ENCODE results near the gene FAM177A1.
"Not testable (repeated sequence)": the region's sequence is repeated elsewhere in the genome, so short reads cannot be mapped to it uniquely, and the experiment has no call there.

The FAM177A1 gene

GRCh38 chr14:35088514-35088913, 42.4 kb downstream of the FAM177A1 start:
- Histone ChIP-seq H3K27me3 (ENCODE audit: control insufficient read depth, insufficient read depth, low read length) (no peaks in the 10 kb centered on the region), H3K4me3 (ENCODE audit: low read length) (no peak overlapping the region), H3K27ac (ENCODE audit: low read length) (no peak overlapping the region), H3K4me1 (ENCODE audit: control insufficient read depth, insufficient read depth, low read length) (no peaks in the 10 kb centered on the region), H3K9me3 (ENCODE audit: control insufficient read depth, insufficient read depth, low read length) (no peaks in the 10 kb centered on the region), H3K36me3 (ENCODE audit: control insufficient read depth, insufficient read depth, low read length) (no peaks in the 10 kb centered on the region; the same call in 1 of the 2 replicates)
- no CpG with 5 or more reads among the region's 2 CpGs for WGBS (ENCODE audit: insufficient coverage, insufficient read length)
- DNase-seq (ENCODE audit: low read depth, low spot score): no peak

GRCh38 chr14:35094645-35095044, 48.6 kb downstream of the FAM177A1 start:
- H3K4me1 ChIP-seq (ENCODE audit: control insufficient read depth, insufficient read depth, low read length); H3K4me3 ChIP-seq (ENCODE audit: low read length); H3K27ac ChIP-seq (ENCODE audit: low read length); H3K9me3 ChIP-seq (ENCODE audit: control insufficient read depth, insufficient read depth, low read length); H3K27me3 ChIP-seq (ENCODE audit: control insufficient read depth, insufficient read depth, low read length); DNase-seq (ENCODE audit: low read depth, low spot score); H3K36me3 ChIP-seq (ENCODE audit: control insufficient read depth, insufficient read depth, low read length): not testable (repeated sequence)
- WGBS (ENCODE audit: insufficient coverage, insufficient read length): no CpG with 5 or more reads among the region's 6 CpGs

GRCh38 chr14:35107866-35108265, 61.8 kb downstream of the FAM177A1 start:
- no peaks in the 10 kb centered on the region; the same call in 1 of the 2 replicates for H3K36me3 ChIP-seq (ENCODE audit: control insufficient read depth, insufficient read depth, low read length)
- no peak for DNase-seq (ENCODE audit: low read depth, low spot score)
- no peak overlapping the region for H3K27ac ChIP-seq (ENCODE audit: low read length)
- H3K4me1 ChIP-seq (ENCODE audit: control insufficient read depth, insufficient read depth, low read length): no peaks in the 10 kb centered on the region
- H3K4me3 ChIP-seq (ENCODE audit: low read length): no peak overlapping the region
- no peaks in the 10 kb centered on the region for H3K27me3 ChIP-seq (ENCODE audit: control insufficient read depth, insufficient read depth, low read length)
- no peaks in the 10 kb centered on the region; the same call in 1 of the 2 replicates for H3K9me3 ChIP-seq (ENCODE audit: control insufficient read depth, insufficient read depth, low read length)

GRCh38 chr14:35112641-35113040, 66.6 kb downstream of the FAM177A1 start:
- DNase-seq (ENCODE audit: low read depth, low spot score): no peak
- H3K4me1 ChIP-seq (ENCODE audit: control insufficient read depth, insufficient read depth, low read length): peaks cover 1% of the 10 kb centered on the region; the same call in 1 of the 2 replicates
- no CpG with 5 or more reads among the region's 2 CpGs for WGBS (ENCODE audit: insufficient coverage, insufficient read length)
- H3K27ac ChIP-seq (ENCODE audit: low read length): no peak overlapping the region
- H3K27me3 ChIP-seq (ENCODE audit: control insufficient read depth, insufficient read depth, low read length): no peaks in the 10 kb centered on the region
- no peaks in the 10 kb centered on the region; the same call in 1 of the 2 replicates for H3K36me3 ChIP-seq (ENCODE audit: control insufficient read depth, insufficient read depth, low read length)
- no peak overlapping the region for H3K4me3 ChIP-seq (ENCODE audit: low read length)
- no peaks in the 10 kb centered on the region; the same call in 1 of the 2 replicates for H3K9me3 ChIP-seq (ENCODE audit: control insufficient read depth, insufficient read depth, low read length)

GRCh38 chr14:35113308-35113950, 67.4 kb downstream of the FAM177A1 start:
- Histone ChIP-seq H3K9me3 (ENCODE audit: control insufficient read depth, insufficient read depth, low read length) (no peaks in the 10 kb centered on the region; the same call in 1 of the 2 replicates), H3K4me1 (ENCODE audit: control insufficient read depth, insufficient read depth, low read length) (peaks cover 1% of the 10 kb centered on the region; the same call in 1 of the 2 replicates), H3K27ac (ENCODE audit: low read length) (no peak overlapping the region), H3K27me3 (ENCODE audit: control insufficient read depth, insufficient read depth, low read length) (no peaks in the 10 kb centered on the region), H3K36me3 (ENCODE audit: control insufficient read depth, insufficient read depth, low read length) (no peaks in the 10 kb centered on the region; the same call in 1 of the 2 replicates), H3K4me3 (ENCODE audit: low read length) (no peak overlapping the region)
- no peak for DNase-seq (ENCODE audit: low read depth, low spot score)
- no CpG with 5 or more reads among the region's 4 CpGs for WGBS (ENCODE audit: insufficient coverage, insufficient read length)

GRCh38 chr14:35114036-35114435, 68.0 kb downstream of the FAM177A1 start:
- Histone ChIP-seq H3K4me1 (ENCODE audit: control insufficient read depth, insufficient read depth, low read length) (peaks cover 1% of the 10 kb centered on the region; the same call in 1 of the 2 replicates), H3K27ac (ENCODE audit: low read length) (no peak overlapping the region), H3K36me3 (ENCODE audit: control insufficient read depth, insufficient read depth, low read length) (no peaks in the 10 kb centered on the region; the same call in 1 of the 2 replicates), H3K9me3 (ENCODE audit: control insufficient read depth, insufficient read depth, low read length) (no peaks in the 10 kb centered on the region; the same call in 1 of the 2 replicates), H3K27me3 (ENCODE audit: control insufficient read depth, insufficient read depth, low read length) (no peaks in the 10 kb centered on the region), H3K4me3 (ENCODE audit: low read length) (no peak overlapping the region)
- no peak for DNase-seq (ENCODE audit: low read depth, low spot score)
- 100% methylated on average over 1 of the region's 2 CpGs for WGBS (ENCODE audit: insufficient coverage, insufficient read length)

- DNase-seq (ENCODE audit: low read depth, low spot score): no peak
- Histone ChIP-seq H3K27ac (ENCODE audit: low read length) (no peak overlapping the region), H3K4me3 (ENCODE audit: low read length) (no peak overlapping the region), H3K36me3 (ENCODE audit: control insufficient read depth, insufficient read depth, low read length) (no peaks in the 10 kb centered on the region; the same call in 1 of the 2 replicates), H3K27me3 (ENCODE audit: control insufficient read depth, insufficient read depth, low read length) (no peaks in the 10 kb centered on the region), H3K4me1 (ENCODE audit: control insufficient read depth, insufficient read depth, low read length) (peaks cover 1% of the 10 kb centered on the region; the same call in 1 of the 2 replicates), H3K9me3 (ENCODE audit: control insufficient read depth, insufficient read depth, low read length) (no peaks in the 10 kb centered on the region; the same call in 1 of the 2 replicates)
- no CpG with 5 or more reads among the region's 4 CpGs for WGBS (ENCODE audit: insufficient coverage, insufficient read length)
Observed at GRCh38 chr14:35116242-35116641, 70.2 kb downstream of the FAM177A1 start.

GRCh38 chr14:35117112-35117511, 71.0 kb downstream of the FAM177A1 start:
- H3K27ac ChIP-seq (ENCODE audit: low read length): no peak overlapping the region
- H3K4me3 ChIP-seq (ENCODE audit: low read length): no peak overlapping the region
- WGBS (ENCODE audit: insufficient coverage, insufficient read length): no CpG with 5 or more reads among the region's 2 CpGs
- DNase-seq (ENCODE audit: low read depth, low spot score): no peak
- no peaks in the 10 kb centered on the region; the same call in 1 of the 2 replicates for H3K36me3 ChIP-seq (ENCODE audit: control insufficient read depth, insufficient read depth, low read length)
- H3K27me3 ChIP-seq (ENCODE audit: control insufficient read depth, insufficient read depth, low read length): no peaks in the 10 kb centered on the region
- peaks cover 1% of the 10 kb centered on the region; the same call in 1 of the 2 replicates for H3K4me1 ChIP-seq (ENCODE audit: control insufficient read depth, insufficient read depth, low read length)
- no peaks in the 10 kb centered on the region; the same call in 1 of the 2 replicates for H3K9me3 ChIP-seq (ENCODE audit: control insufficient read depth, insufficient read depth, low read length)

- Histone ChIP-seq H3K4me1 (ENCODE audit: control insufficient read depth, insufficient read depth, low read length) (no peaks in the 10 kb centered on the region), H3K27ac (ENCODE audit: low read length) (no peak overlapping the region), H3K9me3 (ENCODE audit: control insufficient read depth, insufficient read depth, low read length) (no peaks in the 10 kb centered on the region), H3K4me3 (ENCODE audit: low read length) (peak overlapping the region; percentile 71; the same call in 1 of the 2 replicates), H3K36me3 (ENCODE audit: control insufficient read depth, insufficient read depth, low read length) (no peaks in the 10 kb centered on the region), H3K27me3 (ENCODE audit: control insufficient read depth, insufficient read depth, low read length) (no peaks in the 10 kb centered on the region)
- DNase-seq (ENCODE audit: low read depth, low spot score): no peak
- 100% methylated on average over 3 of the region's 34 CpGs for WGBS (ENCODE audit: insufficient coverage, insufficient read length)
Observed at GRCh38 chr14:35121026-35121886, 75.2 kb downstream of the FAM177A1 start.

- H3K27me3 ChIP-seq (ENCODE audit: control insufficient read depth, insufficient read depth, low read length): no peaks in the 10 kb centered on the region
- no peaks in the 10 kb centered on the region for H3K36me3 ChIP-seq (ENCODE audit: control insufficient read depth, insufficient read depth, low read length)
- H3K4me3 ChIP-seq (ENCODE audit: low read length): peak within 1 kb of the TSS; percentile 71
- no peak within 1 kb of the TSS for H3K27ac ChIP-seq (ENCODE audit: low read length)
- WGBS (ENCODE audit: insufficient coverage, insufficient read length): no CpG with 5 or more reads among the region's 57 CpGs
- no peaks in the 10 kb centered on the region for H3K9me3 ChIP-seq (ENCODE audit: control insufficient read depth, insufficient read depth, low read length)
- peak; percentile 95 for DNase-seq (ENCODE audit: low read depth, low spot score)
- no peaks in the 10 kb centered on the region for H3K4me1 ChIP-seq (ENCODE audit: control insufficient read depth, insufficient read depth, low read length)
Observed at GRCh38 chr14:35121887-35122695, 76.0 kb downstream of the FAM177A1 start, which contains the start of the genes PPP2R3C and PRORP. TSS of gene PPP2R3C (minus strand) at chr14:35121990. CDS start at chr14:35121959, 31 bp downstream. TSS of gene PRORP (plus strand) at chr14:35122552. CDS start at chr14:35123246, 694 bp downstream.

Measured in iPS DF 6.9 (cell line).